Fibroblast of lung (primary cell): ENCODE measurements around the gene DPEP2.

ENCODE experiments used
- CTCF ChIP-seq, 2 donors: IDR thresholded peaks in 1 of 2; conservative IDR thresholded peaks in 1 of 2; 1 replicate in 1 of 2; 2 replicates in 1 of 2; pipeline ENCODE4 v1.5.1; 2011 to 2012; ENCODE audit warnings: low read length in 2 of 2, control low read depth in 1 of 2, inconsistent platforms in 1 of 2, low read depth in 1 of 2, mild to moderate bottlenecking in 1 of 2
- EZH2 ChIP-seq: IDR thresholded peaks from 2 replicates; pipeline ENCODE4 v1.5.1; 2012; ENCODE audit warnings: low read length, control low read depth, mild to moderate bottlenecking; ENCODE audit errors: missing control alignments

- TF ChIP-seq CTCF (conservative IDR thresholded peaks at IDR 0.05 in 1 of 2, IDR thresholded peaks at IDR 0.05 in 1 of 2; ENCODE audit: low read depth in 1 of 2, low read length in 2 of 2) (no peak), EZH2 (no peak)
These were observed 37.1 kb downstream of the DPEP2 start for GRCh38 chr16:67962135-67962534.
